LNCaP clone FGC (cell line): ENCODE results near the gene CYP24A1.

Source experiments
- DNase-seq: peaks from one replicate; pipeline ENCODE4 v3.0.0-alpha.2; 2011; ENCODE audit warnings: low read depth
- H3K4me3 ChIP-seq: 2 replicates; pipeline ENCODE4 v1.5.1; 2011; ENCODE audit warnings: mild to moderate bottlenecking, low read depth, low read length, control low read depth
- CTCF ChIP-seq: IDR thresholded peaks from 2 replicates; pipeline ENCODE4 v1.5.1; 2012; ENCODE audit warnings: mild to moderate bottlenecking; ENCODE audit not compliant: control insufficient read depth, insufficient read depth; ENCODE audit errors: extremely low read depth

Gene CYP24A1

GRCh38 chr20:54119744-54120143 is 54.0 kb downstream of the CYP24A1 start:
- no peak for DNase-seq
- no peak overlapping the region for H3K4me3 ChIP-seq
- TF ChIP-seq CTCF = no peak

DNA sequence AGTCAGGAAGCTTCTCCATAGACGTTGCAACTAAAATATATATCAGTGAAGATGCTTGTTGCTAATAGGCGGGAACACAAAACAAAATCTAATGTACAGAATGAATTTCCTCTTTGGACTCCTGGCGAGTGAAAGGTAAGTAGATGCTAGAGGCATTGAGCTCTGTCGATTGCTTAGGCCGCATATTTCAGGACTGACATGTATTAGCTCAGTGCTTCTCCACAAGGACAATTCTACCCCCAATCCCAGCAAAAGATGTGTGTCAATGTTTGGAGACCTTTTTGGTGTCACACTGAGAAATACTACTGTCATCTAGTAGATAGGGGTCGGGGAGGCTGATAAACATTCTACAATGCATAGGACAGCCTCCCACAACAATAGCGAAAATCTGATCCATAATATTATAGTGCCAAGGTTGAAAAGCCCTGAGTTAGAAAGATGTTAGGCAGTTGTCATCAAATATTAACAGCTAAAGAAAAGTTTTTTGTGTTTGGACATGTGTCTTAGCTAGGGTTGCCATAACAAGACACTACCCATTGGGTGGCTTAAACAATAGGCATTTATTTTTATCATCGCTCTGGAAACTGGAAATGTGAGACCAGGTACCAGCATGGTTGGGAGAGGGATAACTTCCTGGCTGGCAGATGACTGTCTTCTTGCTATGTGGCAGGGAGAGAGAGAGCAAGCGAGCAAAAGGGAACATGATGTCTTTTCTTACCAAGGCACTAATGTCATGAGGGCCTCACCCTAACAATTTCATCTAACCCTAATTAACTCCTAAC is 55.4 kb downstream of the CYP24A1 start:
- no peak for TF ChIP-seq CTCF
- H3K4me3 ChIP-seq = no peak overlapping the region
- no peak for DNase-seq

DNA sequence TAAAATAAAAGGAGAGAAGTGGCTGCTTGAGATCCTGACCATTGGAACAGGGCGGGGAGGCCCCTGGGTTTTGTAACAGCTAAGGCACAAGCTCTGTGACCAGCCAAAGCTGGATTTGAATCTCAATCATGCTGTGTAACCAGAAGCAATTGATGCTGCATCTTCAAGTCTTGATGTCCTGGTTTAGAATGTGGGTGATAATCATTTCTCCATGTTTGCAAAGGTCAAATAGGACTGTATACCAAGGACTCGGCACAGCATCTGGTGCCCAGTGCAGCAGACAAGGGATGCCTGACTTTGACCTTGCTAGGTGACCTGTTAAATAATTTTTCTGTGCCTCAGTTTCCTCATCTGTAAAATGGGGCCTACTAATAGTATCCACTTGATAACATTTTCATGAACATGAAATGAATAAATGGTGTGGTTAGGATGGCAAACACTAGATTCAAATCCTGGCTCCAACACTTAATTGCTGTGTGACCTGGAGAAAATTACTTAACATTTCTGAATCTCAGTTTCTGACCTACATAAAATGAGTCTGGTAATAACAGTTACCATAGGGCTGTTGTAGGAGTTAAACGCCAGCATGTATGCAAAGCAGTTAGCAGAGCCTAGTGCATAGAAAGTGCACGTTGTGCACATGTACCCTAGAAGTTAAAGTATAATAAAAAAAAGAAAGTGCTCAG is 57.1 kb downstream of the CYP24A1 start:
- no peak for DNase-seq
- TF ChIP-seq CTCF = no peak
- H3K4me3 ChIP-seq = no peak overlapping the region

- no peak overlapping the region for H3K4me3 ChIP-seq
- DNase-seq = no peak
- TF ChIP-seq CTCF = no peak
These were observed 58.5 kb downstream of the CYP24A1 start for GRCh38 chr20:54115172-54115854.

GRCh38 chr20:54114109-54114508 is 59.7 kb downstream of the CYP24A1 start:
- H3K4me3 ChIP-seq = no peak overlapping the region
- no peak for DNase-seq
- TF ChIP-seq CTCF = no peak

DNA sequence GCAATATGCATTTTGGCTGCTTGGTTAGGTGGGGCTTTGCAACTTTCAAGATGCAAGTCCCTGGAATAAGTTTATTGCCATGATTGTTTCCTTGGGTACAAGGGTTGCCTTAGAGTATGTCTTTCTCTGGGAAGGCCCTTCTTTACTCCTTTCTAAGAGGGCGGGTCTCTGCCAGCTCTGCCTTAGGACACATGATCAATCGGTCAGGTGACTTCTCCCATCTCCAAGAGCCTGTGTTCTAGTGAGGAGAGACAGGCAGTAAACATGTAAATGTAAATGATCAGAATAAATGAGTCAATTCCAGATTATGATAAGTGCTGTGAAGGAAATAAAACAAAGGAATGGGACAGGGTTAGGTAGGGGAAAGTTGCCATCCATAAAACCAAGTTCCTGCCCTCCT is 60.2 kb downstream of the CYP24A1 start:
- H3K4me3 ChIP-seq = no peak overlapping the region
- no peak for TF ChIP-seq CTCF
- no peak for DNase-seq
